Nucleus accumbens (tissue), 56 donors: ENCODE data around the gene ZNF536.
"Not testable (repeated sequence)": the region's sequence is repeated elsewhere in the genome, so short reads cannot be mapped to it uniquely, and the experiment has no call there.

Experiments used
- DNase-seq, 56 donors: peaks; one replicate each; lab custom pipeline; 2025; lab: John Stamatoyannopoulos, UW

Gene ZNF536

DNA sequence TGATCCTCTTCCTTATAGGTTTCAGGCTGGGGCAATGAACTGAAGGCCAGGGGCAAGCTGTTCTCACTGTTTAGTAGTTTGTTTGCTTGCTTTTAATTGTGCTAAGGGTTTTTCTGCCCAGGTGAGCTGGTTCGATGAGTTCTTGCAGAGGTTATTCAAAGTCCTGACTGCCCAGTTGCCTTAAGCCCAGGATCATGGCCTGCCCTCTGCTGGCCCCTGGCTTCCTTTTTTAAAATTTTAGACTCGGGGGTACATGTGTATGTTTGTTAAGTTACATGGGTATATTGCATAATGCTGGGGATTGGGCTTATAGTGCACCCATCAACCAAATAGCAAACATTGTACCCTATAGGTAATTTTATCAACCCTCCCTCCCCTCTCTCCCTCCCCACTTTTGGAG, 65.7 kb downstream of the ZNF536 start:
- DNase-seq: no peak

DNA sequence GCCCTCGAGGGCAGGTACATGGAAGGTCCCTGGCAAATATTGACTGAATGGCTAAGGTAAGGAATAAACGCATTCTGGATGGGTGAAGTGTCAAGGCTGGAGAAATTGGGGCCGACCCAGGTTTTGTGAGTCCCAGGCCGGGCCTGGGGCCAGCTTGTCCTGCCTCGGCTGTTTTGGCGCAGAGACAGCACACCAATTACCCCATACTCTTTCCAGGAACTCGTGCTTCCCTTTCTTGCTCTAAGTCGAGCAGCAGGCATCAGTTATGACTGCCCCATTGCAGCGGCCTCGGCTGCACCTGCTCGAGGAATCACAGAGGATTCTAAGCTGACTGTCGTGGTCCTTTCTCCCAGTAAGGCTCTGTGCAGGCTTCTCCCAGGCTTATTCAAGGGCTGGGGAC, 67.1 kb downstream of the ZNF536 start:
- peak in 9 of 56 donors; percentile 7 to 26 (median 19) for DNase-seq

GRCh38 chr19:30441011-30441410, 68.8 kb downstream of the ZNF536 start:
- DNase-seq: peak in 1 of 56 donors; percentile 2

- no peak for DNase-seq
These were observed 70.5 kb downstream of the ZNF536 start for GRCh38 chr19:30442674-30443073.

GRCh38 chr19:30443531-30444252, 71.5 kb downstream of the ZNF536 start:
- no peak for DNase-seq

GRCh38 chr19:30444253-30444671, 72.1 kb downstream of the ZNF536 start:
- DNase-seq: no peak

- no peak for DNase-seq
These were observed 72.6 kb downstream of the ZNF536 start for GRCh38 chr19:30444686-30445232.

DNA sequence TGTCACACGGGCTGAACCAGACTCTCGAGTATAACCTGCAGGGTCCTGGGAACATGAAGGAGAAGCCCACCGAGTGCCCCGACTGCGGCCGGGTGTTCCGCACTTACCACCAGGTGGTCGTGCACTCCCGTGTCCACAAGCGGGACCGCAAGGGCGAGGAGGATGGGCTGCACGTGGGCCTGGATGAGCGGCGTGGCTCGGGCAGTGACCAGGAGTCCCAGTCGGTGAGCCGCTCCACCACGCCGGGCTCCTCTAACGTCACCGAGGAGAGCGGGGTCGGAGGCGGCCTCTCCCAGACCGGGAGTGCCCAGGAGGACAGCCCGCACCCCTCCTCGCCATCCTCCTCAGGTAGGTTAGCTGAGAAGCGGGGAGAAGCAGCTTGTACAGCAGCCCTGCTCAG, 73.2 kb downstream of the ZNF536 start:
- no peak for DNase-seq

- not testable (repeated sequence) for DNase-seq
These were observed 73.9 kb downstream of the ZNF536 start for GRCh38 chr19:30446120-30446519.

DNA sequence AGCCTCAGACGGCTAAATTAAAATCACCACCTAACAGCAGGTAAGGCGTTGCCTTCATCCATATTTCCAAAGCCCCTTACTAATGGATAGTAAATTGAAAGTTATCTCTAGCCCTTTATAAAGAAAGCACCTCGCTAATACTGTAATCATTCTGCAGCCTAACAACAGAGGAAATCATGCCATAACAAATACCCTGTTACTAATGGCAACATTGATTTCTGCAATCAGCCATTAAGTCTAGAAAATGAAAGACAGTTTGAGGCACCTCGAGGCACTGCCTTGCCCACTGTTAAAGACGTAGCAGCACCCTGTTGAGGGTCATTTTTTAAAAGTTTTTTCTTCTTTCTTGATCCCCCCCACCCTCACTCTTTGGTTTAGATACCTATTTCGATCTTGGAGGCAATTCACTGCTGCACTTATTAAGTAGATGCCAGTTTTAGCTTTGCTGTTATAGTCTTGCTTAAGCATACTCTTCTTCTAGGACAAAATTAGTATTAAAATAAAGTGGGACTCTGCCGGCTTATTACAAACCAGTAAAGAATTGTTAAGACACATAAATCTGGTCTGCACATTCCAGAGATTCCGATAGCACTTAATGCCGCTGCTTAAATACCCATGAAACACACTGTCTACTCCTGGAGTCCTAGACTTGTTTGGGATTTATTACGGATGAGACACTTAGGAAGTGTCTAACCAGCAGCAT, 74.8 kb downstream of the ZNF536 start:
- no peak for DNase-seq

GRCh38 chr19:30447553-30447870, 75.3 kb downstream of the ZNF536 start:
- DNase-seq: no peak

- peak in 1 of 56 donors; percentile 4 for DNase-seq
These were observed 76.3 kb downstream of the ZNF536 start for GRCh38 chr19:30448386-30449077.

- DNase-seq: no peak
These were observed 77.0 kb downstream of the ZNF536 start for GRCh38 chr19:30449078-30449590.

DNA sequence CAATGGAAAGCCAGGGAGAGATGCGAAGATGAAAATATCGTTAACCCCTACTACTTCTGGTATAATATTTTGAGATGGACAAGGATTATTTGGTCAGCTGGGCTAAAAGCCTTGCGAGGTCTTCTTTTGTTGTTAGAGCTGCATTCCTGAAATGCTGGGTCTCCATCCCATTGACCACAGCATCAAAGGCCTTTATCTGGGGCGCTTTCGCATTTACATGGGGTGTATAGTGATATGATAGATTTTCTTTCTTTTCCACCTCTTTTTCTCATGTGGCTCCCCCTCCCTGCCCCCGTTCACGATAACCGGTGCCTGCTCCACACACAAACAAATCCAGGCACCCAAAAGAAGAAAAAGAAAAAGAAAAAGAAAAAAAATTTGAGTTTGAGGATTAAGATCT, 77.5 kb downstream of the ZNF536 start:
- peak in 1 of 56 donors; percentile 28 for DNase-seq

GRCh38 chr19:30450100-30450499, 77.9 kb downstream of the ZNF536 start:
- peak in 49 of 56 donors; percentile 8 to 81 (median 48) for DNase-seq

GRCh38 chr19:30450835-30451321, 78.7 kb downstream of the ZNF536 start:
- peak in 28 of 56 donors; percentile 4 to 44 (median 16) for DNase-seq

GRCh38 chr19:30452931-30453330, 80.7 kb downstream of the ZNF536 start:
- DNase-seq: no peak

DNA sequence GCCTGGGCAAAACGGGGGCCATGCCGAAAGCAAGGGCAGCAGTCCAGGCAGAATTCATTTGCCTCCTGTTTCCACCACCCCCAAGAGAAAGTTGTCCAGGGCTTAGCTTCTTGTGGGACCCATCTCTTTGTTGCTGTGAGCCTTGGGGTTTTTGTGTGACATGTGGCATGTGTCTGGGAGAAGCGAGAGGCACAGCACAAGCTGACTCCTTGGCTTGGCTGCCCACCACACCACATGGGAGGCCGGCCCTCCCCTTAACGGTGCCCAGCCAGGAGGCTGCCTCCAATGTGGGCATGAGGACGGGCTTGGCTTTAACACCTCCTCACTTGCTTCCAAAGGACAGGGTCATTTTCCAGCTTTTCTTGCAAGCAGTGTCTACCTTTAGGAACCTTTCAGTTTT, 81.6 kb downstream of the ZNF536 start:
- DNase-seq: no peak

- DNase-seq: no peak
These were observed 83.7 kb downstream of the ZNF536 start for GRCh38 chr19:30455881-30456280.

- no peak for DNase-seq
These were observed 85.3 kb downstream of the ZNF536 start for GRCh38 chr19:30457484-30457883.

GRCh38 chr19:30459859-30460258, 87.7 kb downstream of the ZNF536 start:
- no peak for DNase-seq
